HEK293 (cell line): ENCODE measurements around the gene TNIK.

Experiments
- CTCF ChIA-PET: fragments of 350-600 bp; formaldehyde crosslinking; extraction: SDS; loops from one replicate; lab custom pipeline; 2021; ENCODE audit warnings: antibody characterized with exemption; lab: Yijun Ruan, JAX
- POLR2A ChIA-PET: fragments of 300-600 bp; formaldehyde crosslinking; extraction: SDS; loops from one replicate; lab custom pipeline; 2020; ENCODE audit warnings: antibody characterized with exemption, inconsistent platforms; lab: Yijun Ruan, JAX
- H3K27ac ChIP-seq: fragments of 200-500 bp; sonication (Bioruptor generic); 2 replicates; pipeline ENCODE4 v1.5.1; 2014; ENCODE audit warnings: low read depth, low read length, control low read depth, inconsistent platforms; ENCODE audit errors: extremely low read depth
- H3K36me3 ChIP-seq, 2 experiments: fragments of 200-500 bp in 1 of 2; sonication (Bioruptor generic) in 1 of 2; 1 replicate in 1 of 2; 2 replicates in 1 of 2; pipeline ENCODE4 v1.5.1; 2014 to 2017; ENCODE audit warnings: inconsistent platforms in 2 of 2, low read length in 2 of 2; ENCODE audit not compliant: control insufficient read depth in 2 of 2, insufficient read depth in 1 of 2
- H3K4me1 ChIP-seq: fragments of 200-500 bp; sonication (Bioruptor generic); 2 replicates; pipeline ENCODE4 v1.5.1; 2014; ENCODE audit warnings: mild to moderate bottlenecking, low read length, inconsistent platforms; ENCODE audit not compliant: control insufficient read depth, insufficient read depth
- H3K4me3 ChIP-seq: 2 replicates; pipeline ENCODE4 v1.5.1; 2011; ENCODE audit warnings: low read depth, mild to moderate bottlenecking, control low read depth, low read length, moderate library complexity
- H3K9me3 ChIP-seq: fragments of 200-500 bp; sonication (Bioruptor generic); 2 replicates; pipeline ENCODE4 v1.5.1; 2014; ENCODE audit warnings: low read depth, low read length, inconsistent platforms; ENCODE audit not compliant: control insufficient read depth, insufficient read depth
- ZBTB1 ChIP-seq: fragments of 450-650 bp; formaldehyde crosslinking; IDR thresholded peaks from 2 replicates; pipeline ENCODE4 v1.5.1; 2016; ENCODE audit warnings: missing biosample characterization, missing genetic modification characterization
- ZBTB20 ChIP-seq: fragments of 450-650 bp; formaldehyde crosslinking; IDR thresholded peaks from 2 replicates; pipeline ENCODE4 v1.5.1; 2016; ENCODE audit warnings: missing biosample characterization, missing genetic modification characterization
- ZBTB21 ChIP-seq: fragments of 450-650 bp; formaldehyde crosslinking; IDR thresholded peaks from 2 replicates; pipeline ENCODE4 v1.5.1; 2017; ENCODE audit warnings: missing biosample characterization, missing genetic modification characterization
- ZNF140 ChIP-seq: fragments of 450-650 bp; formaldehyde crosslinking; IDR thresholded peaks from 2 replicates; pipeline ENCODE4 v1.5.1; 2016; ENCODE audit warnings: missing biosample characterization, missing genetic modification characterization
- ZNF248 ChIP-seq: fragments of 450-650 bp; formaldehyde crosslinking; IDR thresholded peaks from 2 replicates; pipeline ENCODE4 v1.5.1; 2017; ENCODE audit warnings: missing biosample characterization, missing genetic modification characterization
- ZNF394 ChIP-seq: fragments of 450-650 bp; formaldehyde crosslinking; IDR thresholded peaks from 2 replicates; pipeline ENCODE4 v1.5.1; 2016; ENCODE audit warnings: missing biosample characterization, missing genetic modification characterization, mild to moderate bottlenecking, moderate library complexity, borderline replicate concordance
- ZNF426 ChIP-seq: fragments of 450-650 bp; formaldehyde crosslinking; IDR thresholded peaks from 2 replicates; pipeline ENCODE4 v1.5.1; 2017; ENCODE audit warnings: missing biosample characterization, missing genetic modification characterization, mild to moderate bottlenecking, inconsistent platforms, moderate library complexity
- ZNF433 ChIP-seq: fragments of 450-650 bp; formaldehyde crosslinking; IDR thresholded peaks from 2 replicates; pipeline ENCODE4 v1.5.1; 2016; ENCODE audit warnings: missing biosample characterization, missing genetic modification characterization, low read depth
- ZNF48 ChIP-seq: fragments of 450-650 bp; formaldehyde crosslinking; IDR thresholded peaks from 2 replicates; pipeline ENCODE4 v1.5.1; 2016; ENCODE audit warnings: missing biosample characterization, missing genetic modification characterization
- ZNF571 ChIP-seq: fragments of 450-650 bp; formaldehyde crosslinking; IDR thresholded peaks from 2 replicates; pipeline ENCODE4 v1.5.0; 2017; ENCODE audit warnings: missing biosample characterization, missing genetic modification characterization
- ZNF623 ChIP-seq: fragments of 450-650 bp; formaldehyde crosslinking; IDR thresholded peaks from 2 replicates; pipeline ENCODE4 v1.5.1; 2016; ENCODE audit warnings: missing biosample characterization, missing genetic modification characterization
- ZNF624 ChIP-seq: fragments of 450-650 bp; formaldehyde crosslinking; IDR thresholded peaks from 2 replicates; pipeline ENCODE4 v1.5.1; 2017; ENCODE audit warnings: missing biosample characterization, missing genetic modification characterization
- ZNF792 ChIP-seq: fragments of 450-650 bp; formaldehyde crosslinking; IDR thresholded peaks from 2 replicates; pipeline ENCODE4 v1.5.1; 2016; ENCODE audit warnings: missing biosample characterization, missing genetic modification characterization
- TF ChIP-seq, protein P1 (sequence below): fragments of 450-650 bp; formaldehyde crosslinking; IDR thresholded peaks from 2 replicates; pipeline ENCODE4 v1.5.1; 2016; ENCODE audit warnings: missing biosample characterization, missing genetic modification characterization
- TF ChIP-seq, protein P2 (sequence below): sonication (generic); formaldehyde crosslinking; IDR thresholded peaks from 2 replicates; pipeline ENCODE4 v1.8.1; 2022; ENCODE audit warnings: mild to moderate bottlenecking, moderate library complexity, missing genetic modification reagents
- TF ChIP-seq, protein P3 (sequence below): fragments of 450-650 bp; formaldehyde crosslinking; IDR thresholded peaks from 2 replicates; pipeline ENCODE4 v1.5.1; 2016; ENCODE audit warnings: missing biosample characterization, missing genetic modification characterization
- TF ChIP-seq, protein P4 (sequence below): fragments of 450-650 bp; formaldehyde crosslinking; IDR thresholded peaks from 2 replicates; pipeline ENCODE4 v1.5.1; 2016; ENCODE audit warnings: missing biosample characterization, missing genetic modification characterization
- TF ChIP-seq, protein P5 (sequence below): fragments of 450-650 bp; formaldehyde crosslinking; IDR thresholded peaks from 2 replicates; pipeline ENCODE4 v1.5.1; 2016; ENCODE audit warnings: missing biosample characterization, missing genetic modification characterization
- TF ChIP-seq, protein P6 (sequence below): fragments of 450-650 bp; formaldehyde crosslinking; IDR thresholded peaks from 2 replicates; pipeline ENCODE4 v1.5.1; 2016; ENCODE audit warnings: missing biosample characterization, missing genetic modification characterization

Gene TNIK

DNA sequence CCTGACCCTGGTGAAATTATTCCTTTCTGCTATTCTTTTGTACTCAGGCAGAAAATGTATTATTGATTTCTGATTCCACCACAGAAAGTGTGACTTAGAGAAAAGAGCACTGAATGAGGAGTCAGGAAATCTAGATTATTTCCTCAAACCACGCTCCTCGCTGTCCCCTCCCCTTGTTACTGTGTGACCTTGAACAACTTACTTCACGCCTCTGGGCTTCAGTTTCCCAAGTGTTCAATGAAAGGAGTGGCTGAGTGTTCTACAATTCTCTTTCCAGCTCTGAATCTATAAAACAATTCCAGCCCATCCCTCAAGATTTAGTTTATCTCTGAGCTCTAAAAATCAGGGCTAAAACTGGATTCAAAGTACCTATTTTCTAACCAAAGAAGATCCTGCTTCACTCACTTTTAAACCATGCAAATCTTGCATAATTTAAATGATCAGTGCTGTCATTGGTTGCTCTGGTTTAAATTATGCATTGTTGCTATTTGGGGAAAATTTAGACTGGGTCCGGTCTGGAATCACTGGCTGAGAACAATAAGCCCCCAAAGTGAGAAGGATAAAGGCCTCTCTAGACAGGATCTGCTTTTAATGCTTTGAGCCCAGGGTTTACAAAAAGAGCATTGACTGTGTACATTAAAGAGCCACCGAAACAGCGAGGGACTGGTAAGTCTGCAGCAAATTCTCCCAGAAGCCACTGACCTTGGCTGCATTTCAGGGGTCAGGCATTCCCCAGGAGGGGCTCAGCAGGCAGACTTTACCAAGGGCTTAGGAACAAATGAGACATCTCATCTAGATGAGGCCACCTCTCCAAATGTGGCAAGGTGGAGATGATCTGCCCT lies 3.2 kb downstream of the TNIK start:
- Histone ChIP-seq H3K27ac (no peak overlapping the region), H3K9me3 (no peaks in the 10 kb centered on the region), H3K4me1 (no peaks in the 10 kb centered on the region; the same call in 1 of the 2 replicates), H3K36me3 (no peaks in the 10 kb centered on the region), H3K4me3 (no peak overlapping the region)
- CTCF ChIA-PET: interaction anchor here (0.6 kb wide), 1 partner anchor 538 kb away, joined by 3 read pairs; no protein-coding TSS in a partner anchor
- POLR2A ChIA-PET: no interaction called here
- TF ChIP-seq ZBTB1: no peak
- no peak for TF ChIP-seq ZNF140 (tag by site-specific recombination)
- TF ChIP-seq, protein P1, sequence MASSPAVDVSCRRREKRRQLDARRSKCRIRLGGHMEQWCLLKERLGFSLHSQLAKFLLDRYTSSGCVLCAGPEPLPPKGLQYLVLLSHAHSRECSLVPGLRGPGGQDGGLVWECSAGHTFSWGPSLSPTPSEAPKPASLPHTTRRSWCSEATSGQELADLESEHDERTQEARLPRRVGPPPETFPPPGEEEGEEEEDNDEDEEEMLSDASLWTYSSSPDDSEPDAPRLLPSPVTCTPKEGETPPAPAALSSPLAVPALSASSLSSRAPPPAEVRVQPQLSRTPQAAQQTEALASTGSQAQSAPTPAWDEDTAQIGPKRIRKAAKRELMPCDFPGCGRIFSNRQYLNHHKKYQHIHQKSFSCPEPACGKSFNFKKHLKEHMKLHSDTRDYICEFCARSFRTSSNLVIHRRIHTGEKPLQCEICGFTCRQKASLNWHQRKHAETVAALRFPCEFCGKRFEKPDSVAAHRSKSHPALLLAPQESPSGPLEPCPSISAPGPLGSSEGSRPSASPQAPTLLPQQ (tag by site-specific recombination): no peak
- TF ChIP-seq, protein P2, sequence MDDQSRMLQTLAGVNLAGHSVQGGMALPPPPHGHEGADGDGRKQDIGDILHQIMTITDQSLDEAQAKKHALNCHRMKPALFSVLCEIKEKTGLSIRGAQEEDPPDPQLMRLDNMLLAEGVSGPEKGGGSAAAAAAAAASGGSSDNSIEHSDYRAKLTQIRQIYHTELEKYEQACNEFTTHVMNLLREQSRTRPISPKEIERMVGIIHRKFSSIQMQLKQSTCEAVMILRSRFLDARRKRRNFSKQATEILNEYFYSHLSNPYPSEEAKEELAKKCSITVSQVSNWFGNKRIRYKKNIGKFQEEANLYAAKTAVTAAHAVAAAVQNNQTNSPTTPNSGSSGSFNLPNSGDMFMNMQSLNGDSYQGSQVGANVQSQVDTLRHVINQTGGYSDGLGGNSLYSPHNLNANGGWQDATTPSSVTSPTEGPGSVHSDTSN (CRISPR knock-in tag): no peak
- TF ChIP-seq ZNF624 (tag by site-specific recombination): no peak
- TF ChIP-seq ZNF433: no peak
- TF ChIP-seq, protein P3, sequence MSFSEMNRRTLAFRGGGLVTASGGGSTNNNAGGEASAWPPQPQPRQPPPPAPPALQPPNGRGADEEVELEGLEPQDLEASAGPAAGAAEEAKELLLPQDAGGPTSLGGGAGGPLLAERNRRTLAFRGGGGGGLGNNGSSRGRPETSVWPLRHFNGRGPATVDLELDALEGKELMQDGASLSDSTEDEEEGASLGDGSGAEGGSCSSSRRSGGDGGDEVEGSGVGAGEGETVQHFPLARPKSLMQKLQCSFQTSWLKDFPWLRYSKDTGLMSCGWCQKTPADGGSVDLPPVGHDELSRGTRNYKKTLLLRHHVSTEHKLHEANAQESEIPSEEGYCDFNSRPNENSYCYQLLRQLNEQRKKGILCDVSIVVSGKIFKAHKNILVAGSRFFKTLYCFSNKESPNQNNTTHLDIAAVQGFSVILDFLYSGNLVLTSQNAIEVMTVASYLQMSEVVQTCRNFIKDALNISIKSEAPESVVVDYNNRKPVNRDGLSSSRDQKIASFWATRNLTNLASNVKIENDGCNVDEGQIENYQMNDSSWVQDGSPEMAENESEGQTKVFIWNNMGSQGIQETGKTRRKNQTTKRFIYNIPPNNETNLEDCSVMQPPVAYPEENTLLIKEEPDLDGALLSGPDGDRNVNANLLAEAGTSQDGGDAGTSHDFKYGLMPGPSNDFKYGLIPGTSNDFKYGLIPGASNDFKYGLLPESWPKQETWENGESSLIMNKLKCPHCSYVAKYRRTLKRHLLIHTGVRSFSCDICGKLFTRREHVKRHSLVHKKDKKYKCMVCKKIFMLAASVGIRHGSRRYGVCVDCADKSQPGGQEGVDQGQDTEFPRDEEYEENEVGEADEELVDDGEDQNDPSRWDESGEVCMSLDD (tag by site-specific recombination): no peak
- no peak for TF ChIP-seq ZNF48 (tag by site-specific recombination)
- no peak for TF ChIP-seq ZNF394 (tag by site-specific recombination)
- TF ChIP-seq ZNF792: no peak
- TF ChIP-seq ZBTB20: no peak
- TF ChIP-seq, protein P4, sequence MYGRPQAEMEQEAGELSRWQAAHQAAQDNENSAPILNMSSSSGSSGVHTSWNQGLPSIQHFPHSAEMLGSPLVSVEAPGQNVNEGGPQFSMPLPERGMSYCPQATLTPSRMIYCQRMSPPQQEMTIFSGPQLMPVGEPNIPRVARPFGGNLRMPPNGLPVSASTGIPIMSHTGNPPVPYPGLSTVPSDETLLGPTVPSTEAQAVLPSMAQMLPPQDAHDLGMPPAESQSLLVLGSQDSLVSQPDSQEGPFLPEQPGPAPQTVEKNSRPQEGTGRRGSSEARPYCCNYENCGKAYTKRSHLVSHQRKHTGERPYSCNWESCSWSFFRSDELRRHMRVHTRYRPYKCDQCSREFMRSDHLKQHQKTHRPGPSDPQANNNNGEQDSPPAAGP (tag by site-specific recombination): no peak
- no peak for TF ChIP-seq ZNF248 (tag by site-specific recombination)
- TF ChIP-seq, protein P5, sequence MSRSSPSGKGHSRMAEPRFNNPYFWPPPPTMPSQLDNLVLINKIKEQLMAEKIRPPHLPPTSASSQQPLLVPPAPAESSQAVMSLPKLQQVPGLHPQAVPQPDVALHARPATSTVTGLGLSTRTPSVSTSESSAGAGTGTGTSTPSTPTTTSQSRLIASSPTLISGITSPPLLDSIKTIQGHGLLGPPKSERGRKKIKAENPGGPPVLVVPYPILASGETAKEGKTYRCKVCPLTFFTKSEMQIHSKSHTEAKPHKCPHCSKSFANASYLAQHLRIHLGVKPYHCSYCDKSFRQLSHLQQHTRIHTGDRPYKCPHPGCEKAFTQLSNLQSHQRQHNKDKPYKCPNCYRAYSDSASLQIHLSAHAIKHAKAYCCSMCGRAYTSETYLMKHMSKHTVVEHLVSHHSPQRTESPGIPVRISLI (tag by site-specific recombination): no peak
- no peak for TF ChIP-seq ZNF571
- TF ChIP-seq ZNF623 (tag by site-specific recombination): no peak
- no peak for TF ChIP-seq ZBTB21 (tag by site-specific recombination)
- TF ChIP-seq ZNF426 (tag by site-specific recombination): no peak
- TF ChIP-seq, protein P6, sequence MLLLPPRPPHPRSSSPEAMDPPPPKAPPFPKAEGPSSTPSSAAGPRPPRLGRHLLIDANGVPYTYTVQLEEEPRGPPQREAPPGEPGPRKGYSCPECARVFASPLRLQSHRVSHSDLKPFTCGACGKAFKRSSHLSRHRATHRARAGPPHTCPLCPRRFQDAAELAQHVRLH (tag by site-specific recombination): no peak
